Type B pancreatic cell (in vitro differentiated cells): Measurements from ENCODE around the gene KCNB1. TPM values are rescaled to one million over a fixed set of nuclear protein-coding genes. Genes with fewer than 3 reads are reported as not detected.

ENCODE experiments used
- DNase-seq: peaks from one replicate; pipeline ENCODE4 v3.0.0; 2021; ENCODE audit warnings: mixed read lengths; ENCODE audit not compliant: unreplicated experiment; ENCODE audit errors: extremely low spot score
- H3K27ac Mint-ChIP-seq: 2 replicates; pipeline ENCODE4 v1.8.0; 2021; ENCODE audit warnings: mild to moderate bottlenecking, mixed read lengths
- H3K27me3 Mint-ChIP-seq: 2 replicates; pipeline ENCODE4 v1.8.0; 2021; ENCODE audit warnings: mixed read lengths
- H3K36me3 Mint-ChIP-seq: 2 replicates; pipeline ENCODE4 v1.8.0; 2021; ENCODE audit warnings: mixed read lengths
- H3K4me1 Mint-ChIP-seq: one replicate; pipeline ENCODE4 v1.8.0; 2021; ENCODE audit warnings: mixed read lengths; ENCODE audit not compliant: unreplicated experiment
- H3K4me3 Mint-ChIP-seq: 2 replicates; pipeline ENCODE4 v1.8.0; 2021; ENCODE audit warnings: mild to moderate bottlenecking, mixed read lengths
- H3K9me3 Mint-ChIP-seq: 2 replicates; pipeline ENCODE4 v1.8.0; 2021; ENCODE audit warnings: mixed read lengths
- total RNA-seq: library from RNA; stranded (reverse); gene quantifications from 2 replicates; pipeline ENCODE4 v1.2.1, GENCODE V29; 2021; ENCODE audit warnings: low replicate concordance
- TF ChIP-seq, protein P1 (sequence below): fragments of 200-600 bp; sonication (generic); conservative IDR thresholded peaks from 2 replicates; pipeline ENCODE4 v1.5.0; 2021; ENCODE audit warnings: antibody characterized with exemption, mild to moderate bottlenecking

Gene KCNB1
- total RNA-seq, 1 donor from 2014 or later, result 1.2 TPM

DNA sequence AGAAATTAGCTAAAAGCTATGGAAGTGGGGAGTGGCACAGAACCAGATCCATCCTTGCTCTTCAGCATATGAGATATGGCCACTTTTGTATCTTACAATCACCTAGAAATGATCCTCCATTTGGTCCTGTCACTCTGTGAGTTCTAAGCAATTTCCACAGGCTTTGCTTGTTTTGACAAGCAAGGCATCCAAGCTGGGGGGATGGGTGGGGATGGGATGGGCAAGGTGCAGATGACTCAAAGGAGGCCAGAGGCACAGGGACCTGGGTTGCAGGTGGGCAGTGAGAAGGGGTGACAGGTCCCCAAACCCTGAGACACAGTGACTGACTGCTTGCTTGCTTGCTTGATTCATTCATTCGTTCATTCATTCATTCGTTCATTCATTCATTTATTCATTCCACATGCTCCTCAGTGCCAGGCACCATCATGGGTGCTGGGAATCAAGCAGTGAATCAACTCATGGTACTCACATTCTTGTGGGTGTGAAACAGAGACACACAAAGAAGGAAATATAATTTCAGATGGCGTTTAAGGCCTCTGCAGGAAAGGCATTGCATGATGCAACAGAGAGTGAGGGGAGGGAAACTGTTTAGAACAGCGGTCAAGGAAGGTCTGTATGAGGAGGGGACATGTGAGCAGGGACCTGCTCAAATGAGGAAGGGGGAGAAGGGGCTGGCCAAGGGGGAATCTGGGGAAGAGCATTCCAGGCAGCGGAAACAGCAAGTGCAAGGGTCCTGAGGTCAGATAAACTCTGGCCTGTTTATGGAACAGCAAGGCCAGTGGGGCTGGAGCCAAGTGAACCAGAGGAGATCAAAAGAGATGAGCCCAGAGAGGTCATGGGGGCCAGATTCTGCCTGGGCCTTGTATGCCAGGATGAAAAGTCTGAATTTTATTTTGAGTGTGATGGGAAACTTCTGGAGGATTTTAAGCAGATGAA is 3.4 kb downstream of the KCNB1 start:
- H3K27me3 Mint-ChIP-seq, result peaks cover 59% of the 10 kb centered on the region
- TF ChIP-seq, protein P1, sequence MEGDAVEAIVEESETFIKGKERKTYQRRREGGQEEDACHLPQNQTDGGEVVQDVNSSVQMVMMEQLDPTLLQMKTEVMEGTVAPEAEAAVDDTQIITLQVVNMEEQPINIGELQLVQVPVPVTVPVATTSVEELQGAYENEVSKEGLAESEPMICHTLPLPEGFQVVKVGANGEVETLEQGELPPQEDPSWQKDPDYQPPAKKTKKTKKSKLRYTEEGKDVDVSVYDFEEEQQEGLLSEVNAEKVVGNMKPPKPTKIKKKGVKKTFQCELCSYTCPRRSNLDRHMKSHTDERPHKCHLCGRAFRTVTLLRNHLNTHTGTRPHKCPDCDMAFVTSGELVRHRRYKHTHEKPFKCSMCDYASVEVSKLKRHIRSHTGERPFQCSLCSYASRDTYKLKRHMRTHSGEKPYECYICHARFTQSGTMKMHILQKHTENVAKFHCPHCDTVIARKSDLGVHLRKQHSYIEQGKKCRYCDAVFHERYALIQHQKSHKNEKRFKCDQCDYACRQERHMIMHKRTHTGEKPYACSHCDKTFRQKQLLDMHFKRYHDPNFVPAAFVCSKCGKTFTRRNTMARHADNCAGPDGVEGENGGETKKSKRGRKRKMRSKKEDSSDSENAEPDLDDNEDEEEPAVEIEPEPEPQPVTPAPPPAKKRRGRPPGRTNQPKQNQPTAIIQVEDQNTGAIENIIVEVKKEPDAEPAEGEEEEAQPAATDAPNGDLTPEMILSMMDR, result no peak
- no peak overlapping the region for H3K4me3 Mint-ChIP-seq
- no peak for DNase-seq
- no peak overlapping the region for H3K27ac Mint-ChIP-seq
- no peaks in the 10 kb centered on the region for H3K9me3 Mint-ChIP-seq
- H3K4me1 Mint-ChIP-seq, result no peaks in the 10 kb centered on the region
- H3K36me3 Mint-ChIP-seq, result no peaks in the 10 kb centered on the region

DNA sequence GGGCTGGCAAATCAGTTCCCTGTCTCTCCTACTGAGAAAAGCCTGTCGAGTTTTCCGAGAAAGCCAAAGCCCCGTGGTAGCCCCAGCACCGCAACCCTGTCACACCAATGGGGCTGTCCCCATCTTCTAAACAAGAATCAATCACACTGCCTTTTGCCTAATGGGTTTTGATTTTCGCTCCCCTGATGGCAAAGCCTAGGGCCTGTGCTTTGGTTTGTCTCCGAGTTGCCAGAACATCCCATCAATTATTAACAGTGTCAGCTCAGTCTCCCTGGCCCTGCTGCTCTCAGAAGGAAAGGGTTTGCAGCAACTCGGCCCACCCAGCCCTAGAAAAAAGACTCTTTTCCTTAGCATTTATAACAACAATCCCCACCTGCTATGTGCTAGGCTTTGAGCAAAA is 4.2 kb downstream of the KCNB1 start:
- TF ChIP-seq, protein P1, result no peak
- Mint-ChIP-seq H3K36me3 (no peaks in the 10 kb centered on the region), H3K27me3 (peaks cover 59% of the 10 kb centered on the region), H3K27ac (no peak overlapping the region), H3K9me3 (no peaks in the 10 kb centered on the region), H3K4me1 (no peaks in the 10 kb centered on the region), H3K4me3 (no peak overlapping the region)
- no peak for DNase-seq

DNA sequence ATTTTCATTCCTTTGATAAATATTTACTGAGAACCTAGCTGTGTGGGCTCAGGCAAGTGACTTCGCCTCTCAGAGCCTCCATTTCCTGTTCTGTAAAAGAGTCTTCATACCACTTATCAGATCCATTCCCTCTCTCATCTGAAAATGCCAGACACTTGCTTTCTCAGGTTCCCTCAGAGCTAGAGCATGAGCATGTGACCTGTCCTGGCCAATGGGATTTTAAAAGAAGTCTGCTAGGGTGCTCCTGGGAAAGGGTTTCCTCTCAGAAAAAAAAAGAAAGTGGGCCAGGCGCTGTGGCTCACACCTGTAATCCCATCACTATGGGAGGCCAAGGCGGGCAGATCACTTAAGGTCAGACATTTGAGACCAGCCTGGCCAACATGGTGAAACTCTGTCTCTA is 5.3 kb downstream of the KCNB1 start:
- H3K9me3 Mint-ChIP-seq, result no peaks in the 10 kb centered on the region
- no peak for DNase-seq
- TF ChIP-seq, protein P1, result no peak
- no peak overlapping the region for H3K27ac Mint-ChIP-seq
- H3K36me3 Mint-ChIP-seq, result no peaks in the 10 kb centered on the region
- no peaks in the 10 kb centered on the region for H3K4me1 Mint-ChIP-seq
- no peak overlapping the region for H3K4me3 Mint-ChIP-seq
- H3K27me3 Mint-ChIP-seq, result peaks cover 60% of the 10 kb centered on the region

DNA sequence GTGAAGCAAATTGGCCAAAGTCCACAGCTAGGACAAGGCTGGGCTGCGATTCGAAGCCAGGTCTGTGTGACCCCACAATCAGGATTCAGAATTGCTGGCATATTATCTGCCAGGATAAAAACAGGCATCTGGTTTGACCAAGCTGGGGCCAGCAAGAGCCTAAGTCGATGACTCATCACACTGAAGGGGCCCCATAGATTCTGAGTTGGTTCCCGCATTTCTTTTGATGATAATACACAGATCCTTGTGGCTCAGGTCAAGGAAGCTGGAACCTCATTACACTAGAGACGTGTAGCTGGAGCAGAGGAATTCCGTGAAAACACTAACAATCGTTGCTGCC is 6.5 kb downstream of the KCNB1 start:
- no peak overlapping the region for H3K4me3 Mint-ChIP-seq
- peaks cover 57% of the 10 kb centered on the region for H3K27me3 Mint-ChIP-seq
- H3K9me3 Mint-ChIP-seq, result no peaks in the 10 kb centered on the region
- no peaks in the 10 kb centered on the region for H3K36me3 Mint-ChIP-seq
- TF ChIP-seq, protein P1, result no peak
- no peaks in the 10 kb centered on the region for H3K4me1 Mint-ChIP-seq
- no peak overlapping the region for H3K27ac Mint-ChIP-seq
- no peak for DNase-seq

DNA sequence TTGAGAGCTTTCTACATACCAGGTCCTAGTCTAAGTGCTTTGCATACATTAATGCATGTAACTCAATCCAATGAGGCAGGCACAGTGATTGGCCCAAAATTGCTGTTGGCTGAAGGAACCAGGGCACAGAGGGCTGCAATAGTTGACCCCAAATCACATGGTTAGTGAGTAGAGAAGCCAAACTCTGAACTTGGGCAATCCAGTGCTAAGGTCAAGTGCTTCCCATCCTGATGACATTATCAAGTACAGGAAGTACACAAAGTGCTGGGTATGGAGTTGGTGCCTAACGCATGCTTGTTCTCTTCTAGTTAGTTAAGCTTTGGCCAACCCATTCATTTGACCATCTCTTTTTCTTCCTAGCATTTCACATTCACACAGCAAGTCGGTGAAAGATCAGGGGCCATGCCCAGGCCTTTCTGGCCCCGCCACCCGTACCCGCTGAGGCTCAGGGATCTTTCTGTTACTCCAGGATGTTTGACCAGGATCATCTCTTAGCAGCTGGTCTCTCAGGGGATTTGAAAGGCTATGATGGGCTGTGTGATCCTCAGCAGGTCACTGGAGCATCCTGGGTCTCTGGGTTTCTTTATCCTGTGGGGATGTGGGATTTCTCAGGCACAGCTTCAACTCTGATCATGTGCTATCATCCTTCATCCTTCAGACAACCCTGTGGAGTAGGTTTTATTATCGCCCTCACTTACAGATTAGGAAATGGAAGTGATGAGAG is 7.0 kb downstream of the KCNB1 start:
- H3K4me3 Mint-ChIP-seq, result no peak overlapping the region
- no peaks in the 10 kb centered on the region for H3K36me3 Mint-ChIP-seq
- no peaks in the 10 kb centered on the region for H3K4me1 Mint-ChIP-seq
- TF ChIP-seq, protein P1, result no peak
- no peaks in the 10 kb centered on the region for H3K9me3 Mint-ChIP-seq
- peaks cover 57% of the 10 kb centered on the region for H3K27me3 Mint-ChIP-seq
- no peak overlapping the region for H3K27ac Mint-ChIP-seq
- no peak for DNase-seq
